Nephron (organoid): Measurements from ENCODE around the gene ABHD11.
"Not testable (repeated sequence)": the region's sequence is repeated elsewhere in the genome, so short reads cannot be mapped to it uniquely, and the experiment has no call there.

Experiments
- H3K27ac Mint-ChIP-seq, 3 experiments: 2 replicates each; pipeline ENCODE4 v1.8.0; 2020; ENCODE audit warnings: mixed read lengths in 3 of 3, mild to moderate bottlenecking in 2 of 3, moderate library complexity in 1 of 3
- H3K27me3 Mint-ChIP-seq: 2 replicates; pipeline ENCODE4 v1.8.0; 2021; ENCODE audit warnings: low read depth, mild to moderate bottlenecking, moderate library complexity, mixed read lengths
- H3K36me3 Mint-ChIP-seq: 2 replicates; pipeline ENCODE4 v1.8.0; 2020; ENCODE audit warnings: low read depth, mixed read lengths
- H3K4me1 Mint-ChIP-seq: 2 replicates; pipeline ENCODE4 v1.8.0; 2020; ENCODE audit warnings: mixed read lengths
- H3K4me3 Mint-ChIP-seq, 3 experiments: 2 replicates each; pipeline ENCODE4 v1.8.0; 2020; ENCODE audit warnings: mild to moderate bottlenecking in 3 of 3, mixed read lengths in 3 of 3, moderate library complexity in 2 of 3
- H3K9me3 Mint-ChIP-seq: 2 replicates; pipeline ENCODE4 v1.8.0; 2020; ENCODE audit warnings: mixed read lengths
- CTCF ChIP-seq, 3 experiments: fragments of 200-600 bp; sonication (generic); IDR thresholded peaks; one replicate each; pipeline ENCODE4 v1.5.0; 2021; ENCODE audit warnings: antibody characterized with exemption in 3 of 3; ENCODE audit not compliant: unreplicated experiment in 3 of 3

ABHD11 gene

GRCh38 chr7:73738612-73739386, at the start of gene ABHD11:
Gene ABHD11 (minus strand): TSS chr7:73738802. CDS start chr7:73738770, 32 bp downstream.
- Mint-ChIP-seq H3K9me3 (no peaks in the 10 kb centered on the region), H3K4me3 (peak within 1 kb of the TSS; percentile 94 to 96 (median 95)), H3K27me3 (peaks cover 7% of the 10 kb centered on the region), H3K27ac (peak within 1 kb of the TSS; percentile 81 to 97 (median 95)), H3K4me1 (peaks cover 19% of the 10 kb centered on the region), H3K36me3 (no peaks in the 10 kb centered on the region)
- TF ChIP-seq CTCF (IDR thresholded peaks at IDR 0.05; ENCODE audit: unreplicated experiment in 3 of 3) = no peak

- H3K4me1 Mint-ChIP-seq, H3K9me3 Mint-ChIP-seq, H3K27ac Mint-ChIP-seq, H3K27me3 Mint-ChIP-seq, H3K4me3 Mint-ChIP-seq, H3K36me3 Mint-ChIP-seq: not testable (repeated sequence)
Measured at GRCh38 chr7:73787786-73788048, 49.1 kb upstream of the ABHD11 start.

GRCh38 chr7:73786588-73786987, 48.0 kb upstream of the ABHD11 start:
- no peak overlapping the region for H3K4me3 Mint-ChIP-seq
- peaks cover under 1% of the 10 kb centered on the region for H3K36me3 Mint-ChIP-seq
- H3K9me3 Mint-ChIP-seq = peaks cover 7% of the 10 kb centered on the region

GRCh38 chr7:73779517-73779916, 40.9 kb upstream of the ABHD11 start:
- Mint-ChIP-seq H3K4me1 (no peaks in the 10 kb centered on the region), H3K4me3 (no peak overlapping the region), H3K27ac (no peak overlapping the region), H3K9me3 (peaks cover 7% of the 10 kb centered on the region), H3K36me3 (peaks cover 5% of the 10 kb centered on the region), H3K27me3 (peaks cover 9% of the 10 kb centered on the region)
- TF ChIP-seq CTCF (IDR thresholded peaks at IDR 0.05; ENCODE audit: unreplicated experiment in 3 of 3) = no peak

More at GRCh38 chr7:73786588-73786987, 48.0 kb upstream of the ABHD11 start:
- Mint-ChIP-seq H3K27ac (no peak overlapping the region), H3K4me1 (no peaks in the 10 kb centered on the region), H3K27me3 (no peaks in the 10 kb centered on the region)
- no peak for TF ChIP-seq CTCF (IDR thresholded peaks at IDR 0.05; ENCODE audit: unreplicated experiment in 3 of 3)

GRCh38 chr7:73778801-73779389, 40.3 kb upstream of the ABHD11 start:
- no peak overlapping the region for H3K4me3 Mint-ChIP-seq

GRCh38 chr7:73774923-73775322, 36.3 kb upstream of the ABHD11 start:
- no peaks in the 10 kb centered on the region for H3K4me1 Mint-ChIP-seq
- H3K27me3 Mint-ChIP-seq = peaks cover 40% of the 10 kb centered on the region
- no peak overlapping the region for H3K27ac Mint-ChIP-seq

More at GRCh38 chr7:73778801-73779389, 40.3 kb upstream of the ABHD11 start:
- Mint-ChIP-seq H3K27me3 (peaks cover 13% of the 10 kb centered on the region), H3K4me1 (no peaks in the 10 kb centered on the region), H3K36me3 (peaks cover 5% of the 10 kb centered on the region), H3K27ac (no peak overlapping the region), H3K9me3 (peaks cover 7% of the 10 kb centered on the region)
- TF ChIP-seq CTCF (IDR thresholded peaks at IDR 0.05; ENCODE audit: unreplicated experiment in 3 of 3) = no peak

More at GRCh38 chr7:73774923-73775322, 36.3 kb upstream of the ABHD11 start:
- Mint-ChIP-seq H3K36me3 (no peaks in the 10 kb centered on the region), H3K9me3 (no peaks in the 10 kb centered on the region), H3K4me3 (no peak overlapping the region)
- no peak for TF ChIP-seq CTCF (IDR thresholded peaks at IDR 0.05; ENCODE audit: unreplicated experiment in 3 of 3)
